GM18507 (cell line): ENCODE results near the gene KCNAB1.

Experiments
- DNase-seq: peaks from one replicate; pipeline ENCODE4 v3.0.0; 2011; ENCODE audit warnings: low read depth; ENCODE audit not compliant: insufficient read length; ENCODE audit errors: extremely low spot score
- FAIRE-seq: peaks from 2 replicates; lab custom pipeline; 2011; peaks lifted over from hg19 to GRCh38; lab: Jason Lieb, UNC

KCNAB1 gene

DNA sequence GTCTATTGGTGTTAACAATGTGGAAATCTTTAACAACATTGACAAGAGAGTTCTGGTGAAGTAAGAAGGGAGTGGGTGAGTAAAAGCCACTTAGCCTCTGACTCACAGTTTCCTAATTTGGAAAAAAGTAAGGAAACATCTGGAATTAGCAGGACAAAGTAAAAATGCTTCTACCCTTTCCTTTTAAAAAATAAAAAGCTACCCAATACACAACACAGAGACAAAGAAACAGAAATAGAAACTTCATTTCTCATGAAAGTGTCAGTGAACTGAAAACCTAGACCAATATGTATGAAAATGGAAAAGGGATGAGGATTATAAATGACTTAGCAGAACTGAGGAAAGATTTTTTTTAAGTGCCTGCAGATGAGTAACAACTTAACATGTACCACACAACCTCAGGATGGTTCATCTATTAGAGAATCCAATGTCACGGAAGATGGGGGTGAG is 369.1 kb downstream of the KCNAB1 start:
- FAIRE-seq = no peak
- no peak for DNase-seq

DNA sequence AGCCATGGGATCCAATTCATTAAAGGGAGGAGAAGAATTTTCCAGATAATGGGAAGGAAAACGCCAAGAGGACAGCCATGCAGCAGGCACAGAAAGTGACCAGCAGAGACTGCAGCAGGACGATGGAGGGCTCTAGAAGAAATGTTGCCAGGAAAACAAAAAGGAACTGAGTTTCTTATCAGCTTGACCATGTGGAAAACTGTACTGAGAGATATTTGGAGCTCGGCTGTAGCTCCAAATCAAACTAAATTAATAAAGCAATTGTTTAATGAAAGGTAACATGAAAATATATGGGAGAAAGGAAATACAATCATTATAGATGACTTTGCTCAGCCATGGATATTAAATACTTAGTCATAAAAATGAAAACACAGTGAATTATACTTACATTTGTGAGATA is 370.8 kb downstream of the KCNAB1 start:
- DNase-seq (no peak), FAIRE-seq (no peak)

DNA sequence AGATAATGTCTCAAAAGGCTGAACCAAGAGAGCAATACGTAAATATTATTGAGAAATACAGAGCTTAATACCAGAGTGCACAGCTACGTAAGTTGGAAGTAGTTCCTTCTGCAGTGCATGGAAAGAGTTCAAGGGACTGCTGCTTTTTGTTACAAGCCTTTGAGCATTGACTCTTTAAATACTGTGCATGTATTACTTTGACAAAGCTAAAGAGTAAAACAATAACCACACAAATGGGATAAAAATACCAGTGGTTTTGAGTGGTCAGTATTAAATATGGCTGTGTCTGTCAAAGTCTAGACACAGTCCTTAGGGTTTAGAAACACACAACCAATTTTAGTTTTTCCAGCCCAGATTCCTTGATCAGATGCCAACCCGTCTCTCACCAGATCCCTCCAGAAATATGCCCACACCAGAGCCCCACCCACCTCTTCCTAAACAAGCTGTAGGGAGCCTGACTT is 372.5 kb downstream of the KCNAB1 start:
- no peak for DNase-seq
- FAIRE-seq = no peak

DNA sequence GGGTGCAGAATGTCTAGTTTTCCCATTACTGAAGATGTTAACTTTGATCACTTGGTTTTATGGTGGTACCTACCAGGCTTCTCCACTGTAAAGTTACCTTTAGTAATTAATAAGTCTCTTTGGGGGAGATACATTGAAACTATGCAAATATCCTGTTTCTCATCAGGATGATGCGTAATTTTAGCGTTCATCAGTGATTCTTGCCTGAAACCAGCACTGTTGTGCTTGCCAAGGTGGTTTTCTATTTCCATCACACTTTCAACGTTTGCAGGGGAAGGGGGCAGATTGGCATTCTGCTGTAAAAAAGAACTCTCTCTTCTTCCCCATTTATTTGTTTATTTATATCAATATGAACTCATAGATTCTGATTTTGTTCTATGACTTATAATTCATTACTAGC is 373.5 kb downstream of the KCNAB1 start:
- DNase-seq = no peak
- FAIRE-seq = no peak

DNA sequence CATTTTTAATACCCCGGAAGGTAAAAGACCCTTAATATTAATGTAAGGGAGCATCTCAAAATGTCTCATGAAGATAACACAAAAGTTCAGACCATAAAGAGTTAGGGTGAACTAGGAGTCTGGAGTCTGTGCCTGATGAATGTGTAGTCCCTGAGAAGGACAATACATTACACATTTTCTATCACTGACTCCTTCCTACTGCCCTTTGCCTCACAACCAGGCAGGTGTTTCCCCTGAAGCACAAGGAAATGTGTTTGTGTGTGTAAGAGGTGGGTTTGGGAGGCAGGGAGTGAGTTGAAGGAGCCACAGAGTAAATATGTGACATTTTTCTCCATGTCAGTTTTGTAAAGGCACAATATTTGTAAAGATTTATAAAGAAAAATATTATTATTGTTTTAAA is 375.4 kb downstream of the KCNAB1 start:
- FAIRE-seq (no peak), DNase-seq (no peak)

DNA sequence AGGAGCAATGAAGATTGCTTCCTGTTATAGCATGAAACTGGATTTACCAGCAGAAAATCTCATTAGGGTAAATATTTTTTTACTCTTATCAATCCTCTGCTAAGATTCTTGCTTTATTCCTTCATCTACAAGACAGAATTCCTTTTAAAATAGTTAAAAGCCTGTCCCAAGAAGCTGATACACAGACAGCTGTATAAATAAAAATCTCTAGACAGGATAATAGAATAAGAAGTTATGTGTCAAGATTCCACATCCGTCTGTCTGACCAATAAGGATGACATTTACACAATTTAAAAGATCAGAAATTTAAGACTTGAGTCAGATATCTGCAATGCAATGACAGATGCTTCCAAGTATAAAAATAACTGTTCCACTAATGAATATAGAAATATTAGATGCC is 376.9 kb downstream of the KCNAB1 start:
- FAIRE-seq (no peak), DNase-seq (no peak)

DNA sequence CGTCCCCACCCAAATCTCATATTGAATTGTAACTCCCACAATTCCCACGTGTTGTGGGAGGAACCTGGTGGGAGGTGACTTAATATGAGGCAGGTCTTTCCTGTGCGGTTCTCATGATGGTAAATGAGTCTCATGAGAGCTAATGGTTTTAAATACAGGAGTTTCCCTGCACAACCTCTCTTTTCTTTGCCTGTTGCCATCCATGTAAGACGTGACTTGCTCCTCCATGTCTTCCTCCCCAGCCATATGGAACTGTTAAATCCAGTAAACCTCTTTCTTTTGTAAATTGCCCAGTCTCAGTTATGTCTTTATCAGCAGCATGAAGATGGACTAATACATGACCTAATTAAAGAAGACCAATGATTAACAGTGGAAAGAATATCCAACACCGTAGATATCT is 377.9 kb downstream of the KCNAB1 start:
- DNase-seq = no peak
- no peak for FAIRE-seq

DNA sequence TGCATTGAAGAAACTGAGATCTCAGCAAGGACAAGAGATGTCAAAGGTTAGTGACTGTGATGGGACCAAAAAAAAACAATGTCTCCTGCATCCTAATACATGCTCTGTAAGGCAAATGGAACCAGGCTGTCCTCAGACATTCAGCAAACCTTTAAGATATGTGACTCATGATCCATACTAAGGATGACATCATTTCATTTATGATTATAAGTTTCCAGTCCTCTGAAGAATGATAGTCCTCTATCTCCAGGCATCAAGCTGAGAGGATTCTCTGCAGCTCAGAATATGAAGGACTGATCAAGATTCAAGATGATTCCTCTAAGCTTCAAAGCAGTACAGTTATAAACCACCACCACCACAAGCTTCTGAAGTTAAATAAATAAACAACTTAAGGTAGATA is 386.9 kb downstream of the KCNAB1 start:
- DNase-seq (no peak), FAIRE-seq (no peak)

DNA sequence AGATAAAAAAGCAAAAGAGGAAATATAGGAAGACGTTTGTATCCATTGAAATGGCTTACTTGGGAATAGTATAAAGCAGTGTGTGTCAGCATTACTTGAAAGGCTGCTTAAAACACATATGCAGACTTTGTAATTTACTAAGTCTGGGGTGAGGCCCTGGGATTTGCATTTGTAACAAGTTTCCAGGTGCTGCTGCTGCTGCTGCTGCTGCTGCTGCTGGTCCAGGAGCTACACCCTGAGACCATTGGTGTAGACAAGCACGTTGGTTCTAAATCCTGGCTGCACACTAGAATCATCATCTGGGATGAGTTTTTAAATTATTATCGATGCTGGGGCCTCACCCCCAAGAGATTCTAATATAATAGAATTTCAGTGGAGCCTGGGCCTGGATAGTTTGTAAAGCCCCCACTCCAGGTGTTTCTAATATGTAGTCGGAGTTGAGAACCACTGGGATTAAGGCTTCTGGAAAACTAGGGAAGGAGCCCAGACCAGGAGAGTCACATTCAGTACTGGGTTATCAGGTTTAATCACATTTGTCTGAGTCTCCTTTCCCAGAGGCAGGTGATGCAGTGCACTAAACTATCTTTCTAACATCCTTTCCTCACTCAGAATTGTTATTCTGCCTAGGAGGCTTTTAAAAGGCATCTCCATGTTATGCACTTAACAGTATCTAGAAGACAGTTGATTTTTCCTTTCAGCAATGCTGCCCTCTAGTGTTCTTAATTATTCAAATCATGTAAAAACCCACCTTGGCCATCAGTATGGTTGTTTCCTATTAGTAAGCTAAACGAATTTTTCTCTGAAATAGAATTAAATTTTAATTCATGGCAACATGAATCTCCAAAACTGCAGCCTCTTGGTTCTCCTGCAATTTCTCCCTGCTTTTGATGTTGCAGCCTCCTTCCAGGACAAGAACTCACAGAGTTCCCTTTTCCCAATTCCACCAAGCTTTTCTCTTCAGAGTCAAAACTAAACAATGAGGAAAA is 389.1 kb downstream of the KCNAB1 start:
- FAIRE-seq (peak; percentile 80), DNase-seq (peak; percentile 26)

DNA sequence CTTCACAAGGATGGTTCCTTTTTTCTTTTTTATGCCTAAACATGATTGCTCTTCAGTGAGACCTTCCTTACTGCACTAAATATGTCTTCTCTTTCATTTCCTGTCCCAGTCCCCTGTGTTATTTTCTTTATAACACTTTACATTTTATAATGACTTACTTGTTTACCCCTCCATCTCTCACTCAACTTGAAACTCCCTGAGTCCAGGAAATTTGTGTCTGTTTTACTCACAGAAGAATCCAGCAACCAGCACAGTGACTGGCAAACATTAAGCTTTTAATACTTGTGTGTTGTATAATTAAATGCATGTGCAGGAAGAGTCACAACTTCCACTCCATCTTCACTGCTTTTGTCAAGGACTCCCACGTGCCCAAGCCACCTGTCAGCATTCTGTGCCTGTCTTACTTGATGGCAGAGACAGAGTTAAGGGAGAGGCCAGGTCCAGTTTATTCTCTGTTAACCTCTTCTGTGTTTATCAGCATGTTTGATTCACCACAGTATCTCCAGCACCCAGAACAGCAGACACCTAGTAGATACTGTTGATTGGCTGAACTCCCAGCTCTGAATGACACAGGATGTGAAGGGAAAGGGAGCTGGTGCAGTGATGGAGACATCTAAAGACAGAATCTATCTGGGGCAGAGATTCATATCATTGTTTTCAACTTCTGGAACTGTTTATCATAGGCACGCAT is 391.8 kb downstream of the KCNAB1 start:
- no peak for FAIRE-seq
- no peak for DNase-seq

DNA sequence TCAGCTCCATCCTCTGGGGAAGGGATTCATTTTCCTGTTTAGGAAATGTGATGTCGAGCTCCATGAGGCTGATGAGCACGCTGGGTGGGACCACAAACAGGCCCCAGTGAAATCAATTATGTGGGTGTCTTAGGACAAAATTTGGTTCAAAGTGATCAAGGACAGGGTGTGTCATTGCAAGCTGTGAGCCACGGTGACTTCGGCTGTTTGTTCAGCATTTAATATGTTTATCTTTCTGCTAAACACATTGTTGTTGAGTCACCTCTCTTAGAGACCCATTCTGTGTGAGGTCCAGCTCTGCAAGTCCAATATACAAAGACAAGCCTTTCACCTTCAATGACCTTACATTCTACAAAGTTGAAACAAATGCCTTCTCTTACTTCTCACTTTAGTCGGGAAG is 393.2 kb downstream of the KCNAB1 start:
- no peak for FAIRE-seq

DNA sequence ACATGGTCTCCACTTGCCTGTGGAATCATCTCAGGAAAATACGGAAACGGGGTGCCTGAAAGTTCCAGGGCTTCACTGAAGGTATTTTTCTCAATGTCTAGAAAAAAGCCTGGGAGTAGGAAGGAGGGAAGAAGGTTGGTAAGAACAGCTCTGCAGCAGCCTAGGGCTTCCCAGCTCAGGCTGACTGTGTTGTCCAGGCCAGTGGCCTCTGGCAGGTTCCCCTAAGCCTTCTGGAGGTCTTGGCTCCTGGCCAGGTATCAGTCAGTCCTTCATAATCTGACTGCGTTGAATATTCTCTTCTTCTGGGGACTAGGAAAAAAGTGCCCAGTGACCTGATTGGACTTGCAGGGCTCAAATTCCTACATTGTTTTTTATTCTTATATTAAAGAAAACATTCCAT is 395.9 kb downstream of the KCNAB1 start:
- no peak for FAIRE-seq

More for the DNA sequence above, 393.2 kb downstream of the KCNAB1 start:
- no peak for DNase-seq

DNA sequence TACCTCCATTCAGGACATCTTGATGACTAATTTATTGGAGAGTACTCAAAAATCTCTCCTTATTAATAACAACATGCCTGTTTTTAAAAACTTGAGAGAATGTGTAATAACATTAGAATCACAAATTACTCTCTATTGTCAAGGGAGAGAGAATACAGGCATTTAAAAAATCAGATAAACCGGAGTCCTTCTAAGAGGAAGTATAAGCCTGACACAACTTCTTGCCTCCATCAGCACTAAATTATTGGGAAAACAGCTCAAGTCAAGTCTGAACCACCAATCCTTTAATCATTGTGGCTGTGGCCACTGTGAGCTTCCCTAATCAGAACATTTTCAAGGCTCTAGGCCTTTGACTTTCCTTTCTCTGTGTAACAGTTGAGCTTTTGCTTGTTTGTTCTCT is 396.6 kb downstream of the KCNAB1 start:
- FAIRE-seq (no peak), DNase-seq (no peak)

More for the DNA sequence above, 395.9 kb downstream of the KCNAB1 start:
- no peak for DNase-seq

DNA sequence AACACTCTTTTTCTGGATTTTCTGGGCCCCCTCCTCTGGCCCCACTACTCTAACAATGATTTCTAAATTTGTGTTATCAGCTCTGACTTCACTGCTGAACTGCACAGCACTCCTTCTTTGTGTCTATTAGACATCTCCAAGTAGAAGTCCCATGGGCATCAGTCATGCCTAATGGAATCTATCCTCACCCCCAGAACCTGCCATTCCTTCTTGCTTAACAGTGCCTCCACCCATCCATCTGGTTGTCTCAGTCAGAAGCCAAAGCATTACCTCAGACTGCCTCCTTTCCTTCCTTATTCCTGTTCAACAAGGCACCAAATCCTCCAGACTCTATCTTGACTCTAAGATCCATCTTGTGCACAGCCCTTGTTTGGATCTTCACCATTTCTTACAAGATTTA is 398.3 kb downstream of the KCNAB1 start:
- DNase-seq = no peak

DNA sequence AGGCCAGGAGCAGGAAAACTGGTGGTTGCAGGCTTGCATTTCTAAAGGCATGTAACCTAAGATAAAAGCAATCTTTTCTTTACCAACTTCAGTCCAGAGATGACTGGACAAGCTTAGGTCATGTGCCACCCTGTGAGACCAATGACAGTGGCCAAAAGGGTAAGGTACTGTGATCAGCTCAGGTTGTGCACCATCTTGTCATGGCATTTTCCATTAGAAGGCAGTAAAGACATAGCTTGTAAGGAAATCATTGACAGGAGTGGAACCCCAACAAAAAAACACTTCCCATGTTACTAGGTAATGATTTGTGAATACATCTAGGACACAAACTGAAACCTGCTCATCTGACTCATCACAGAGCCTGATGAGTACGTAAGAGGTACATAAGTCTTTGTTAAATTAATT is 399.4 kb downstream of the KCNAB1 start:
- FAIRE-seq (peak; percentile 75), DNase-seq (peak; percentile 14)

More for the DNA sequence above, 398.3 kb downstream of the KCNAB1 start:
- no peak for FAIRE-seq

DNA sequence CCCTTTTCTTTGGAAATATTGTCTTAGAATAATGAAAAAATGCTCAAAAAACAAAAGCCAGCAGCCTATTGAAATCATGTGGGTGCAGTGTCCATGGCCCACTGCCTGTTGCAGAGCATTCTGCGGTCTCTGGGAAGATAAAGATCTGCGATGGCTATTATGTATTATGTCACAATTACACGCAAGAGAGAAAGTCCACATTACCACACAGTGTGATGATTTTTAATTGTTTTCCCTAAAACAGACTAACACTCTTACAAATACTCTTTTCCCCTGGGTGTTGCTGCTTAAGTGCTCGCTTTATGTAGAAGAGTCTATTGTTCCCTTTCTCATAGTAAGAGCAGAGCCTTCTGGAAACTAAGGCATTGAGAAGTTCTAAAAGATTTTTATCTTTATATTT is 402.3 kb downstream of the KCNAB1 start:
- no peak for DNase-seq
- no peak for FAIRE-seq

DNA sequence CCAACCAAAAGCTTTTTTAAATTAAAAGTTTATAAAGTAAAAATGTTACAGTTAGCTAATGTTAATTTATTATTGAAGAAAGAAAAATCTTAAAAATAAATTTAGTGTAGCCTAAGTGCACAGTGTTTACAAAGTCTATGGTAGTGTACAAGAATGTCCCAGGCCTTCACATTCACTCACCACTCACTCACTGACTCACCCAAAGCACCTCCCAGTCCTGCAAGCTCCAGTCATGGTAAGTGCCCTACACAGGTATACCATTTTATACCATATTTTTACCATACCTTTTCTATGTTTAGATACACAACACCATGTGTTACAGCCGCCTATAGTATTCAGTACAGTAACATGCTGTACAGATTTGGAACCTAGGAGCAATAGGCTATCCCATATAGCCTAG is 405.4 kb downstream of the KCNAB1 start:
- FAIRE-seq (no peak), DNase-seq (no peak)

DNA sequence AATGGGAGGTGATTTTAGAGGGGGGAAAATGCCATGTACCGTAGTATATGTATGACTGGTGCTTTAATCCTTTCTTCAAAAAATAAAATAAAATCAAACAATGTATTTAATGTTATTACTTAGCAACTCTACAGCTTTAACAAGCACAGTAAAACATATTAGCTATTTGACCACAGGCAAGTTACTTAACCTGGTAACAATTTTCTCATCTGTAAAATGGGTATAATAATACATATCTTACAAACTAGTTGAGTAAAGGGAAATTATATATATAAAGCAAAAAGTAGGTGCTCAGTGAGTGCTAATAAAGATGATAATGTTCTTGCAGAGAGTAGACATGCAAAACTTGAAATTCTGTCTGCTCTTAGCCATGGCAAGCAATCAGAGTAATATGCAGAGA is 406.7 kb downstream of the KCNAB1 start:
- no peak for FAIRE-seq
- DNase-seq = no peak

DNA sequence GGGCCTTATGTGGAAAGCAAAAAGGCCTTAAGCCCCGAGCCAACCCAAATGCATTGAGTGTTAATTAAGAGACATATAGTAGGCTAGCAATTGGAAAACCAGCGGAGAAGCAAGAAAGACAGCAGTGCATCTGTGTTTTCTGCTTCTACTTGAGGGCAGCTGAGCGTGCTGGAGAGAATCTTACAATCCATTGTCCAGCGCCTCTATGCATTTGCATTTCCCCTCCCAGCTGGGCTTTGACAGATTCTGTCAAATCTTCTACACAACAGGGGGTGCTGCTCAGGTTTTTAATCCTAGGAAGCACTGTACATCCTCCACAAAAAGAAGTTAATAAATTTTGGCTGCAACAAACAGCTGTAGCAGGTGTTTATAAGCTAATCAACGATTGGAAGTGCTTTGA is 410.6 kb downstream of the KCNAB1 start:
- FAIRE-seq (no peak), DNase-seq (no peak)

DNA sequence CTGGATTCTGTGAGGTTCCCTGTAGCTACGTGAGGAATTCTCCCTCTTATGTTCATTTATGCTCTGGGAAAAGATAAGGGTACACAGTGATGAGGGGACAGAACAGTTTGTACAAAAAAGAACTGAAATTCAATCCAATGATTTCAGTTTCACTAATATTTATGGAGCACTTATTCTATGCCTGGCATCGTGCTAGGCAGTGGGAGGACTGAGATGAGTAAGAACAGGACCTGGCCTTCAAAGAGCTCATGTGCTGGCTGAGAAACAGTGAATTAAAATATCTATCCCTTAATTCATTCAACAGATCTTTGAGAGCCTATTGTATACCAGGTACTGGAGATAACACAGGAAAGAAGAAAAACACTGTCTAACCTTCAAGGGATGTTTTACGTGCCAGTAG is 412.4 kb downstream of the KCNAB1 start:
- DNase-seq (no peak), FAIRE-seq (no peak)

DNA sequence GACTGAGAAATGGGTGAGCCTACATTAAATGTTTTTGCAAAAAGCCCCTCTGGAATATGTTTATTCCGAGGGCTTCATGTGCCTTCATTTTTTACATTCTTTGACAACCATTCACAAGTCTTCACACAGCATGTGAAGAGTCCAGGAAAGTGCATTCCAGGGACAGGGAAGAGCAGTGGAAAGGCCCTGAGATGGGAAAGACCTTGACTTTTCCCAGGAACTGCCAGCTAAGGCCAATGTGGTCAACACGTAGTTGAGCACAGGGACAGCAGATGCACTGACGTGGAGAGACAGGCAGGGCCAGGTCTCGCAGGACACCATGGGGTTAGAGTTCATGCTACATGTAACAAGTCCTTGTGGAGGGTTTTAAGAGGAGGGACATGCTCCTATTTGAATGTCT is 412.8 kb downstream of the KCNAB1 start:
- FAIRE-seq (no peak), DNase-seq (no peak)
